Hypothalamus (tissue), 51 donors: ENCODE results near the gene SMARCAL1.
"Not testable (repeated sequence)": the region's sequence is repeated elsewhere in the genome, so short reads cannot be mapped to it uniquely, and the experiment has no call there.

ENCODE experiments used
- DNase-seq, 51 donors: peaks; one replicate each; lab custom pipeline; 2025; lab: John Stamatoyannopoulos, UW

SMARCAL1 gene

DNA sequence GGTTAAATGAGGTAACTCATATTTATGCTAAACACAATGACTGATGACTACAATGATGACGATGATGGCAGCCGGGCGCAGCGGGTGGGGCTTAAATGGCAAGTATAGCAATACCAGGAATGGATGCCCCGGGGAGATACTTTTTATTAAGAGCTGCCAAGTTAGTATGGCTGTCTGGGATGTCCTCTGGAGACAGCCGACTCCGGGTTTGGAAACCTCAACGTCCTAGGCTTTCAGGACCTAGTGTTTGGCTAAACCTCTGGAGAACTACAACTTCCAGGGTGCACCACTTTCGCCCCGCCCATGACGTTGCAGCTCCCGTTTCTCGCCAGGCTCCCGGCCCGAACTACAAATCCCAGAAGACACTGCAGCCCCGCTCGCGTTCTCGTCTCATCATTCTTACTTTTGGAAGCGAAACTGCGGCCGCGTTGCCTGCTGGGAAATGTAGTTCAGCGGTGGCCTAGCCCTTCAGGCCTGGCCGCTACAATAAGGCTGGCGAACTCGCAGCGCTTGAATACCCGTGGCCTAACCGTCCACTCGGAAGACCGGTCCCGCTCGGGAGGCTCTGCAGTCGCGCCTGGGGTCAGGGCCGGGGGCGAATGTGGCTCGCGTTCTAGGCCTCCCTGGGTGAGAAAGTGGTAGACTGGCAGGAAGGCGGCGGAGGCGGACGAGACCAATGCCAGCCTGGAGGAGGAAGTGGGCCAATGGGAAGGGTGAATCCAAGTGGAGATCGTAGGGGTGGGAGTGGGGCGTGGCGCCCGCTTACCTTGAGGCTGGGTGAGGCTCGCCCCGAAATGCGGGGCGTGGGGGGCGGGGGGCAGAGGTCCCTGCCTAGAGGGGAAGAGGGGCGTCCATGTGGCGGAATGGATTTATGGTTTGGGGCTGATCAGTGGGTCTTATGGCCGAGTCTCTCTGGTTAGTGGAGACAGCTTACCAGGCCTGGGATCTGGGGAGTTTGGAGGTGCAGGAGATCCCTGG lies at the start of gene SMARCAL1:
Gene SMARCAL1, plus strand, starts transcription at position 463 of the 978 bp plus-strand sequence. CDS start 2,221 bp downstream, outside the sequence.
- DNase-seq = peak; percentile 80 to 100 (median 97)

DNA sequence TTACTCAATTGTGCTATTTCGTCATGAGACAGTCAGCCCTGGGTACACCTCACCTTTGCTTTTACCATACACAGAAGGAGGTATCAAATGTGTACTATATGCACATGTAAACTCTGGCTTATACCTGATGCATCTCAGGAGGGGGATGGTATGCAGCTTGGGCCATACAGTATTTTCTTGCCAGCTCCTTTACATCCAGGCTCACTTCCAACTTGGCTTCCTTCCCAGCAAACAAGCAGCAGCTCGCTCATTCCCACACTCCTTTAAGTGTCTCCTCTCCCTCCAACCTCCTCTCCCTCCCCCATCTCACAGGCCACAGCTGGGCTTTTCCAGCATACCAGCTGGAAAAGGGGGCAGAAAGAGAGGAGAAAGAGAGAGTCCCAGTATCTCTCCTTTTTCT lies 49.6 kb upstream of the SMARCAL1 start:
- DNase-seq = no peak

DNA sequence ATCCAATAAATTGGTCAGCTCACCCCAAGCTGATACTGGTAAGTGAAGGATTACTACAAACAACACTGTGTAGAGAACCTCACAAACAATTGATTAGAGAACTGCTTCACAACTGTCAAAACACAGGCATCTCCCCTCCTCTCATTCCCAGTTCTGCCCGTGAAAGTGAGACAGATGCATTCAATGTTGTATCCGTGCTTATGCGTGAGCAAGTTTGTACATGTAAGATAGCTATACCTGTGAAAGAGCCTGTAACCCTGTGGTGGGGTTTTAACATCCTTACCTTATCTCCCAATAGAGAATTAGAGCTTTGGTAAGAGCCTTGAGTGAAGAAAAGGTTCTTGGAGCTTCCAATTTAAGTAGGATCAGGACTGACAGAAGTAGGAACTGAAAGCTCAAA lies 49.1 kb upstream of the SMARCAL1 start:
- DNase-seq = no peak

DNA sequence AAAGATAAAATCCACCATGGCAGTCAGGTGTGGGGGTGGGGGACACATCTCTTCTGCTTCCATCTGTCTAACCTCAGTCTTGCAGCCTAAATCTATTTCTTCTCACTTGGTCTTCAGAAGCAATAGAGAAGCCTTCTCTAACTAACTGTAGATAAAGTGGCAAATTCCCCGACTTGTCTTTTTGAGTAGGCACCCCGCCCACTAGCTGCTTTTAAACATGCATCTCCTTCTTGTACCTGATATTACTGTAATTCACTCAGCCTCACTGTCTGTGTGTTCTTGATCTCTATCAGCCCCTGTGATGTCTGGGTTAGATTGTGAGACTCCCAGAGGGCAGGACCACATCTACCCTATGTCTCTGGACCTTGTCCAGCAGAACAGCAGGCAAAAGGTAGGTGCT lies 46.8 kb upstream of the SMARCAL1 start:
- DNase-seq = peak in 1 of 51 donors; percentile 20

DNA sequence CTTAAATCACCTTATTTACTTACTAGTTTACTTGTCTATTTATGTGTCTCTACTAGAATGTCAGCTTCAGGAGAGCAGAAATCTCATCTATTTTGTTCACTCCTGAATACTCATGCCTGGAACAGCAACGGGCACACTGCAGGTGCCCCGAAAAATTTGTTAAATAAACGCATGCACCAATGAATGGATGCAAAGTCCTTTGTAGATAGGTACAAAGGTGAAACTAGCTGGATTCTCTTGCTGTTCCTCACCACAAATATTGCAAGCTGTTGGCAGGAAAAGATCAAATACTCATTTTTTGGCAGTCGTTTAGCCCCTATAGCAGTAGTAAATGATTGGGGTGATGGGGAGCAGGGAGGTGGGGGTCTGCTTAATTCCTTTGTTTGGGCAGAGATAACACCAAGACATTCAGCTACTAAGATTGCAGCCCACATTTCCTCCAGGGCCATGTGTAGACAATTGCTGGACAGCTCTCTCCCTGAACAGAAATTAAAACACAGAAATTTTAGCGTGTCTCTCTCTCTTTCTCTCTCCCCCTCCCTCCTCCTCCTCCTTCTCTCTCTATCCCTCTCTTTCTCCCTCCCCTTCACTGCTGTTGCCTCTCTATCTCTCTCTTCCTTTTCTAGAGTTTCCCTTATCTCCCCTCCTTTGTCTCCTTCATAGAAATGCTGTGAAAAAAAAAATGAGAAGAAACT lies 45.4 kb upstream of the SMARCAL1 start:
- no peak for DNase-seq

DNA sequence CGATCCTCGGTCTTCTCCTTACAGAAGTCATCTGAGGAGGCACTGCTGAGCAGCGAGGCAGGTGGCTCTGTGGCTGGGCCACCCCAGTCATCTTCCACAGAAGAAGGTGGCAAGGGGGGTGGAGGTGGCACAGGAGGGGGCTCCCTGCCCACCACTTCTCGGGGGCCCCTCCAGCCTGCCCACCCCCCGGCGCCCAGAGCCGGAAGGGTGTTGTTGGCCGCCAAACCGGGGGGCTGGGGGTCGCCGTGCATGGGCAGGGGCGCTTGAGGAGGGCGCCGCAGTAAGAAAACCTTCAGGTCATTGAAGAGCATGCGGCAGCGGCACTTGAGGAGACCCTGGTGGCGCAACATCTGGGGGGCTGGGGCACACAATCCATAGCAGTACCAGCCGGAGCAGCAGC lies 42.5 kb upstream of the SMARCAL1 start:
- no peak for DNase-seq

DNA sequence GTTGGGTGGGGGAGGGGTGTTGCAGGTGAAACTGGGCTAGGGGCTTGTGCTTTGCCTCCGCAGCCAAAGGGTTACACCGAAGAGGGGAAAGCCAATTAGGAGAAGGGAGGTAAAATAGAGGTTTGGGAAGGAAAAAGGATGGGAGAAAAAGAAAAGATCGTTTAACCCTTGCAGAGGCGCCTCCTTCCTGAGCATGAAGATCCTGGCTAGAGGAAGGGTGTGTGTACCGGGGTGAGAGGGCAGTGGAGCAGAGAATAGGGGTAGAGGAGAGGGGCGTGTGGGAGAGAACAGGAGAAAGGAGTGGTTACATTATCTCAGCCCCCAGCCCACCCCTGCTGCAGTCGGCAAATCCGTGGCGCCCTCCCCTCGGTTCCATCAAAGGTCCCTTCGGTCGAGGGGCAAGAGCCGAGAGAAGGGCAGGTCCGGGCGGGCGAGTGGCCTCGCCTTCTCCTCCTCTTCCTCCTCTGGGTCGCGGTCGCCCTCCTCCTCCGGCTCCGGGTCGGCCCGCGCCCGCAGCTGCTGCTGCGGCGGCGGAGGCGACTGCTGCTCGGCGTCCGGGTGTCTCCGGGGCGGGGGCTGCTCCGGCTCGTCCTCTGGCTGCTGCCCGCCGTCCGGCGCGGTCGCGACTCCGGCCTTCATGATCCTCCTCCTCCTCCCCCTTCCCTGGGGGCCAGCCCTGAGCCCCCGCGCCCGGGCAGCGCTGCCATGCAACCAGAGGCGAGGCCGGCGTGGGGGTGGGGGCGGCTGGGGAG lies 41.1 kb upstream of the SMARCAL1 start:
- DNase-seq = peak in 2 of 51 donors; percentile 3 to 24

DNA sequence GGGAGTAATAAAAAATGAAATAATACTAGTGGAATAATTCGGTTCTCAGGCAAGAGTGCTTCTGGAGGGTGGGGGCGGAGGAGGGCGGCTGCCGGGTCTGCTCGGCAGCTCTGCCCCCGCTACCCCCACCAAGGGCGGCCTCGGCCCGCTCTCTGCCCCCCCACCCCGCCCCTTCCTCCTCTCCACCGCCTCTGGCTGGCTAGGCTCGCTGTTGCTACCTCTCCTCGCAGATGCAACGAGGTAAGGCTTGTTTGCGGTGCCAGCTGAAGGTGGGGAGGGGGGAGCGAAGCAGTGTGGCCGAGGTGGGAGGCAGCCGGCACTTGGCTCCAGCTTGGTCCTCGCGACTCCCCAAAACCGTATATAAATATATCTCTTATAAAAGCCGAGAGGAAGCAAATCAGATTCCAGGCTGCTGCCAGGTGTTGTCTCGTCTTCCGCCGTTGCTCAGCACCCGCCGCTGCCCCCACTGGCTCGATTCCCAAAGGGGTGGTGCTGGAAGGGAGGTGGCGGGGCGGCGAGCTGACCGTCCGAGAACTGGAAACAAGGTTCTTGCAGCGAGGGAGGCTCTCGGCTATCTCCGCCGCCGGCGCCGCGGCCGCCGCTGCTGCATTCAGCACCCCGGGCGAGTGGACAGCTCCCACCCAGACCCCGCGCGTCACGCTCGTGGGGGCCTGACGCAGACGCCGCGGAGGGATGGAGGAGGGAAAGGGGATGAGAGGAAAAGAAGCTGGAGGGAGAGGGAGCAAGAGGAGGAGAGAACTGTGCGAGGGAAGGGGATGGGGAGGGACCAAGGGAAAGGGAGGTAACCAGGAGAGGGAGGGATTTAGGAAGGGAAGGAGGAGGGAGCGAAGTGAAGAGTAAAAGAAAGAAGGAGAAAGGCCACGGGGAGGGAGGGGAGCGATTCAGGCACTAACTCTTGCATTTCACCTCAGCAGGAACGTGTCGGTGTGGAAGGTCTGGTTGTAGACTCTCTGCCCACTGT lies 40.3 kb upstream of the SMARCAL1 start, which contains the start of gene MARCHF4:
Gene MARCHF4, minus strand, starts transcription at position 763 of the 982 bp plus-strand sequence. CDS start 2,223 bp downstream, outside the sequence.
- DNase-seq = peak in 48 of 51 donors; percentile 1 to 77 (median 42)

DNA sequence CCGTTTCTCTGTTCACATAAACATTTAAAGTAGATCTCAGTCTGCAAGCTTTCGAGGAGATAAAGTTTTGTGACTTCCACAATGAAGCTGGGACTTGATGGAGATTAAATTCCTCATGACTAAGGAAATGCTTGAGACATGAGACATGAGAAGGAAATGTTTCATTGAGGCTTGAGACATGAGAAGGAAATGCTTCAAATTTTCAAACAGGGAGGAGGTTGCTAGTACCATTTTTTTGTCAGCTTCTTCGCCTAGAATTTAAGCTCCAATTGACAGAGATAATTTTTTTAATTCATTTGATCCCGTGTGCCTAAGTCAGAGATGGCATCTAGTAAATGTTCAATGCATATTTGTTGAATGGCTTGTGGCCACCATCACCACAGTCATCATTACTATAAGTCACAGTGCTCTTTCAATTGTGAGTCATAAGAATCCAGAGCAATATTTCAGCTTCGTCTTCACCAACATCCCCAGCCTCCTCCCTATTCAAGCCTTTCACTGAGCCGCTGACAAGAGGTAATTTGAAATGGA lies 39.5 kb upstream of the SMARCAL1 start:
- peak in 1 of 51 donors; percentile 35 for DNase-seq

DNA sequence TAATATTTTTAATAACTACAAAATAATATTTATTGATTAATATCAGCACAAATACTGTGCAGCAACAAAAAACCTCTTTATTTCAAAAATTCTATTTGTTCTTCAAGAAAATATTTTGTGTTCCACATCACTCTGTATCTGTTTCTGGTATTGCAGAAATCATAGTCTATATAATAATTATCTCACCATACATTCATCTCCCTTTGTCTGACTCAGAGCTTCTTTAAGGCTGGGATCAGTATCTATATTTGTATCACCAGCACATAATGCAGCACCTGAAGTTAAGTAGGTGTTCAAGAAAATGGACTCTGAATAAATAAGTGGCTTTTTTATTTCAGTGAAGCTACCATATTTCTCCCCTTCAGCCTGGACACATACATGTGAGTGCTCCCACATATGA lies 38.4 kb upstream of the SMARCAL1 start:
- DNase-seq = no peak

DNA sequence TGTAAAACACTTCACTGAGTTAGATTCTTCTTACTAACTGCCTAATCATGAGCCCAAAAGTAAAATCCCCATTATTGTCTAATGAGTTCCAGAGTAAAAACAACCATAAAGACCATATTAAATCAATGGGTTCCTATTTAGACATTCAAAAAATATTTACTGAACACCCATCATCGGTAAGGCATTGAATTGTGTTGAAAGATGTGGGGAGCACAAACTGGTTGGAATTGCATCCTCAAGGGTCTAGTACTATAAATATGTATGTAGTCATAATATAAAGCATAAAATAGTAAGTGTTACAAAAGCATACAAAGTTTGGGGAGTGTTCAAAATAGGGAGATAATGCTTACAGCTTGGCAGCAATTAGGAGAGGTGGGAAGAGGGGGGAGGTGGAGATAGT lies 37.0 kb upstream of the SMARCAL1 start:
- no peak for DNase-seq

DNA sequence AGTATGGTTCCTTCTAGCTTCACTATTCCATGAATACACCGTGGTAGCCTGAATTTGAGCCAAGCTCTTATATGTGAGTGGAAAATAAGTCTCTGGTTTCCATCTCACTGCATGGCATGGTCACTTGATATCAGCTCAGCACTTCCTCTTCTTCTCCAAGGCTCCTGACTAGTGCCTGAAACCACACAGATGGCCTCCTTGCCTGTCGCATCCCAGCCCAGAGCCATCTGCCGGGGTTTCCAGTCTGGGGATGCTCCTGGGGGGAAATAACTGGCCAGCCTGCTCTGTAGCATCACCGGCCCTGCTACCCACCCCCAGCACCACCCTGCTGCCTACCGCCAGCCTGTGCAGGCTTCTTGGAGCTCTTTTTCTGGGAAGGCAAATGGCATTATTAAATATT lies 32.3 kb upstream of the SMARCAL1 start:
- no peak for DNase-seq

DNA sequence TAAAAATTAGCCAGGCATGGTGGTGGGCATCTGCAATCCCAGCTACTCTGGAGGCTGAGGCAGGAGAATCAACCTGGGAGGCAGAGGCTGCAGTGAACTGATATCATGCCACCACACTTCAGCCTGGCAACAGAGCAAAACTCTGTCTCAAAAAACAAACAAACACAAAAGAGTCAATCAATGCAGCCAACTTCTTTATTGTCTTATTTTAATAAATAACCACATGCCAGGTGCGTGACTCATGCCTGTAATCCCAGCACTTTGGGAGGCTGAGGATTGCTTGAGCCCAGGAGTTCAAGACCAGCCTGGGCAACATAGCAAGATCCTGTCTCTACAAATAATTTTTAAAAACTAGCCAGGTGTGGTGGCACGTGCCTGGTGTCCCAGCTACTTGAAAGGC lies 27.9 kb upstream of the SMARCAL1 start:
- not testable (repeated sequence) for DNase-seq

DNA sequence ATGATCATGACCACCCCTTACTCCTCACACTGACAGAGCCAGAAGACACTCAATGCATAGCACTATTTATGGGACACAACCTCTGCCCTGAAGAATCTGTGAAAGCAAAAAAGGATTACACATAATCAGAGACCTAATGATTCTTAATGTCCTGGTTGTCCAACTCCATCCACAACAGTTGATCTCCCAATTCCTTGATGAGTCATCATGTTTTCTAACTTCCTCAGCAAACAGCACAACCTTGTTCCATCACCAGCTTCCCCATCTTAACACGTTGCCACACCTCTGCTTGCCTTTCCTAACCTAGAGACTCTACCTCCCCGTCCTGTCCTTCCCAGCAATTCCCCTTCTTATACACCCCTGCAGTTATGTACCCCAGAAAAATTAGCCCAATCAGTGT lies 26.8 kb upstream of the SMARCAL1 start:
- DNase-seq = no peak

DNA sequence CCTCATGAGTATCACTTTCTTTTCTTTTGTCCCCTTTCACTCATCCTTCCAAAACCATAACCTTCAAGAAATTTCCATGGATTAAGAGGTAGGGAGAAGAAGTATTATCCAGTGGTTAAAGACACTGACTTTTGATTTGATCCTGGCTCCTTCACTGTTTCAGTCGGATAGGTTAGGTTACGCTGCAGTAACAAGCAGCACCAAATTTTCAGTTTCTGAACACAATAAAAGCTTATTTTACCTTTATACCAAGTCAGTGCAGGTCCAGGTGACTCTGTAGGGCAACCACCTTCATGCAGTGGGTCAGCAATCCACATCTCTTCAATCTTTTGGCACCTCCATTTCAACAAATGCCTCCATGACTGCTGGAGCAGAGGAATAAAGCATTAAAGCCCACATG lies 25.0 kb upstream of the SMARCAL1 start:
- no peak for DNase-seq

DNA sequence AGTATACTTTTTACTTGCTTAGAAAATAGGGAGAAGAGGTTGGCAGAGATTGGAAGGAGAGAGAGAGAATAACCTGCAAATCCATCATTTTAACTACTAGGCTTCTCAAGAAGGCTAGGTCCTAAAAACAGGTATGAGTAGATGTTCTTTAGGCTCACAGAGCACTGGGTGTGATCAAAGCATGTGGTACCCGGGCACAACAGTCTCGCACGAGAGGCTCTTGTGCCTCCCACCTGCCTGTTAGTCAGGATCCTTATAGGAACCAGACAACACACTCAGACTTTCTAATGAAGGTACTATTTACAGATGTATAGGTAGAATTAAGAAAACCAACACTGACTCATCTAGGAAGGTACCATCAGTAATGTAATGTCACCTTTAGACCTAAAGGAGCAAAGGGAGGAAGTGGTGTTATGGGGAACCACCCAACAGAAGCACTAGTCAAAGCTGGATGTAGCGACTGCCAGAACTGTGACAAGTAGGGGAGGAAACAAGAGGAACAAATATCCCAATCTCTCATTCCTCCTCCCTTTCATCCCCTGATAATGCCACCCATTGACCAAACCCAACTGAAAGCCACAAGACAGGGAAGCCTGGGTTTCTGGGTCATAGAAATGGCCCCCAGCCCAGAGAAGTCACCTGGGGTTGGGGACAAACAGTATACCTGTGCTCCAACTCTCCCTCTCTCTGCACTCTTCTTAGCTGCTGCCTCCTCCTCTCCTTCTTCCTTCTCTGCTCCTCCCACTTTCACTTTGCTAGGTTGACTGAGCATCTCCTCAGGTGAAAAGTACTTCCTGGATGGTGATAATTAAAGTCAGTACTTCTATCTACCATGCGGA lies 24.0 kb upstream of the SMARCAL1 start:
- no peak for DNase-seq

DNA sequence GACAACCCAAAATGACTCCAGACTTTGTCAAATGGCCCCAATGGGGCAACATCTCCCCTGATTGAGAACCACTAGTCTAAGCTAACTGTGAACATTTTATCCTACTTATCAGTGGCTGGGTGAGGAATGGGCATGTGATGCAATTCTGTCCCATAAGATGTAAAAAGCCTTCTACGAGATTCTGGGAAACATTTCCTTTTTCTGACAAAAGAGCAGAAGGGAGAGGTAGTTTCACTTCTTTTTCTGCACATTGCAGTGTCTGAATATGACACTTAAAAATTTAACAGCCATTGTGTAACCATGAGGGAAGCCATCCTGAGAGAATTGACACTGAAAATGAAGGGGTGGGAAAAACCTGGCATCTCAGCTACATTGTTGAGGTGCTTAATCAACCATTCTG lies 22.7 kb upstream of the SMARCAL1 start:
- no peak for DNase-seq

DNA sequence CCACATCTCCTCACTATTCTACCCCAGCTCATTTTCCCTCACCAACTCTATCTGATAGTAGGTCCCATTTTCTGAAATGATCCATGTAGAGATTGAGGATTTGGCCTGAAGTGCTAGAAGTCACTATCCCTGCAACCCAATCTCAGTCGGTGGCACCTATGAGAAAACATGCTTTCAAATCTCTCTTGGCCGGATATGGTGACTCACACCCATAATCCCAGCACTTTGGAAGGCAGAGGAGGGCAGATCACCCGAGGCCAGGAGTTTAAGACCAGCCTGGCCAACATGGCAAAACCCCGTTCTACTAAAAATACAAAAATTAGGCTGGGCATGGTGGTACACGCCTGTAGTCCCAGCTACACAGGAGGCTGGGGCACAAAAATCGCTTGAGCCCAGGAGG lies 20.9 kb upstream of the SMARCAL1 start:
- DNase-seq = no peak
